ENCODE results near the gene CEP250. TPM values are rescaled to one million over a fixed set of nuclear protein-coding genes. Genes with fewer than 3 reads are reported as not detected.

CEP250 gene
- total and polyA plus RNA-seq, 2 of the 4 experiments (the other 2 are of a cell fraction), result 22.7 to 35.1 TPM

DNA sequence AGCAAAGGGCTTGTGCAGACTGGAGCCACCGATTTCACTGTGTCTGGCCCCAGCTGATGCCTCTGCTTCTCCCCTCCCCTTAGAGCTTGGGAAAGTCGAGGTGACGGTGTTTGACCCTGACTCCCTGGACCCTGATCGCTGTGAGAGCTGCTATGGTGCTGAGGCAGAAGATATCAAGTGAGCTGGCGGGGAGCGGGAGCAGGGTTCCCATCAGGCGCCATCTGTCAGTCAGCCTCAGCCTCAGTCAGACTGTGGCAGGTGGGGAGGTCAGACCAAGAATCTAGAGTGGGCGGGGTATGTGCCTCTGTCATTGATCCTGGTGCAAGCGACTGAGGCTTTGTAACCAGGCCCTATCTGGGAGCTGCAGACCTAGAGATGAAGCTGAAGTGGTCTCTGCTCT lies 91.9 kb downstream of the CEP250 start:
- Histone ChIP-seq H2BK120ac (ENCODE audit: low read depth, low read length) (no peak overlapping the region), H3K4me1 (ENCODE audit: control insufficient read depth, insufficient read depth, low read length) (peaks cover 4% of the 10 kb centered on the region), H3K27me3 (ENCODE audit: control insufficient read depth, insufficient read depth, low read length) (no peaks in the 10 kb centered on the region), H2BK5ac (ENCODE audit: low read depth, low read length, poor library complexity, severe bottlenecking) (no peak overlapping the region), H2AK5ac (ENCODE audit: low read depth, low read length) (no peak overlapping the region), H3K36me3 (ENCODE audit: control insufficient read depth, insufficient read depth, low read length) (peaks cover 47% of the 10 kb centered on the region), H3K4me2 (ENCODE audit: low read depth, low read length) (no peak overlapping the region), H4K5ac (ENCODE audit: low read depth, low read length) (no peak overlapping the region), H3K56ac (ENCODE audit: extremely low read depth, insufficient read depth, low read length) (no peak overlapping the region), H2BK15ac (ENCODE audit: low read depth, low read length) (no peak overlapping the region), H4K8ac (ENCODE audit: low read depth in 2 of 2, low read length in 2 of 2) (no peak overlapping the region), H3K9me1 (ENCODE audit: insufficient read depth, low read length) (peaks cover 12% of the 10 kb centered on the region), H3K4ac (ENCODE audit: low read depth, low read length) (no peak overlapping the region), H2AK9ac (replicated peaks; ENCODE audit: low read depth, low read length, poor library complexity) (no peak overlapping the region), H2BK20ac (ENCODE audit: low read depth, low read length) (no peak overlapping the region), H3K4me3 (ENCODE audit: insufficient read depth, low read depth, low read length) (no peak overlapping the region), H3K9ac (ENCODE audit: low read depth, low read length) (no peak overlapping the region), H3K9me3 (ENCODE audit: control insufficient read depth, insufficient read depth, low read length) (no peaks in the 10 kb centered on the region), H3K79me1 (ENCODE audit: low read depth in 1 of 2, low read length in 2 of 2) (peaks cover 9 to 45% of the 10 kb centered on the region in 2 experiments), H3K18ac (ENCODE audit: low read depth, low read length) (no peak overlapping the region), H3K27ac (ENCODE audit: insufficient read depth, low read length) (no peak overlapping the region), H4K20me1 (ENCODE audit: insufficient read depth, low read length) (peaks cover 4% of the 10 kb centered on the region; the same call in 1 of the 2 replicates), H2AFZ (replicated peaks; ENCODE audit: low read length, poor library complexity) (no peak overlapping the region), H3K23ac (ENCODE audit: low read depth, low read length) (no peak overlapping the region), H4K91ac (ENCODE audit: insufficient read depth, low read depth, low read length) (no peak overlapping the region), H3K14ac (replicated peaks; ENCODE audit: low read depth, low read length) (no peak overlapping the region)
- POLR2A ChIA-PET (ENCODE audit: unreplicated experiment), result no interaction called here
- no peak for DNase-seq
- CTCF ChIA-PET, result interaction anchor here (0.6 kb wide), 1 partner anchor 332 kb away, joined by 3 read pairs; no protein-coding TSS in a partner anchor
- ATAC-seq (ENCODE audit: low read depth), result no peak
- TF ChIP-seq MAFK (IDR thresholded peaks at IDR 0.05; ENCODE audit: low read depth, low read length) (no peak), FOS (IDR thresholded peaks at IDR 0.05; ENCODE audit: low read depth, low read length) (no peak), NFE2L2 (IDR thresholded peaks at IDR 0.05; ENCODE audit: low read depth, low read length) (no peak), CEBPB (IDR thresholded peaks at IDR 0.05; ENCODE audit: low read depth, low read length) (no peak), BHLHE40 (IDR thresholded peaks at IDR 0.05; ENCODE audit: low read depth, low read length) (no peak), RCOR1 (IDR thresholded peaks at IDR 0.05; ENCODE audit: insufficient replicate concordance, low read length) (no peak), MXI1 (IDR thresholded peaks at IDR 0.05; ENCODE audit: borderline replicate concordance, low read depth, low read length) (no peak), RAD21 (IDR thresholded peaks at IDR 0.05; ENCODE audit: low read length) (no peak)
- TF ChIP-seq, protein P1, sequence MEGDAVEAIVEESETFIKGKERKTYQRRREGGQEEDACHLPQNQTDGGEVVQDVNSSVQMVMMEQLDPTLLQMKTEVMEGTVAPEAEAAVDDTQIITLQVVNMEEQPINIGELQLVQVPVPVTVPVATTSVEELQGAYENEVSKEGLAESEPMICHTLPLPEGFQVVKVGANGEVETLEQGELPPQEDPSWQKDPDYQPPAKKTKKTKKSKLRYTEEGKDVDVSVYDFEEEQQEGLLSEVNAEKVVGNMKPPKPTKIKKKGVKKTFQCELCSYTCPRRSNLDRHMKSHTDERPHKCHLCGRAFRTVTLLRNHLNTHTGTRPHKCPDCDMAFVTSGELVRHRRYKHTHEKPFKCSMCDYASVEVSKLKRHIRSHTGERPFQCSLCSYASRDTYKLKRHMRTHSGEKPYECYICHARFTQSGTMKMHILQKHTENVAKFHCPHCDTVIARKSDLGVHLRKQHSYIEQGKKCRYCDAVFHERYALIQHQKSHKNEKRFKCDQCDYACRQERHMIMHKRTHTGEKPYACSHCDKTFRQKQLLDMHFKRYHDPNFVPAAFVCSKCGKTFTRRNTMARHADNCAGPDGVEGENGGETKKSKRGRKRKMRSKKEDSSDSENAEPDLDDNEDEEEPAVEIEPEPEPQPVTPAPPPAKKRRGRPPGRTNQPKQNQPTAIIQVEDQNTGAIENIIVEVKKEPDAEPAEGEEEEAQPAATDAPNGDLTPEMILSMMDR (conservative IDR thresholded peaks at IDR 0.05; ENCODE audit: low read depth, low read length), result no peak
- dilution Hi-C loops (cut with HindIII; ENCODE audit: low sequenced_read_pairs, unreplicated experiment), result no loop called here
- no CpG with 5 or more reads among the region's 9 CpGs for WGBS, 2 experiments (ENCODE audit: extremely low coverage in 2 of 2, insufficient read length in 1 of 2)
- in situ Hi-C loops (cut with MboI; ENCODE audit: low sequenced_read_pairs), result no loop called here
- no TSS peak for BruUV-seq (replicated peaks)
- intact Hi-C loops (cut with micrococcal nuclease), result no loop called here
